ENCODE data around the gene PRKAG2. TPM values are rescaled to one million over a fixed set of nuclear protein-coding genes. Genes with fewer than 3 reads are reported as not detected.

PRKAG2 gene
- total RNA-seq, 1 donor from 2014 or later: 21.1 TPM

DNA sequence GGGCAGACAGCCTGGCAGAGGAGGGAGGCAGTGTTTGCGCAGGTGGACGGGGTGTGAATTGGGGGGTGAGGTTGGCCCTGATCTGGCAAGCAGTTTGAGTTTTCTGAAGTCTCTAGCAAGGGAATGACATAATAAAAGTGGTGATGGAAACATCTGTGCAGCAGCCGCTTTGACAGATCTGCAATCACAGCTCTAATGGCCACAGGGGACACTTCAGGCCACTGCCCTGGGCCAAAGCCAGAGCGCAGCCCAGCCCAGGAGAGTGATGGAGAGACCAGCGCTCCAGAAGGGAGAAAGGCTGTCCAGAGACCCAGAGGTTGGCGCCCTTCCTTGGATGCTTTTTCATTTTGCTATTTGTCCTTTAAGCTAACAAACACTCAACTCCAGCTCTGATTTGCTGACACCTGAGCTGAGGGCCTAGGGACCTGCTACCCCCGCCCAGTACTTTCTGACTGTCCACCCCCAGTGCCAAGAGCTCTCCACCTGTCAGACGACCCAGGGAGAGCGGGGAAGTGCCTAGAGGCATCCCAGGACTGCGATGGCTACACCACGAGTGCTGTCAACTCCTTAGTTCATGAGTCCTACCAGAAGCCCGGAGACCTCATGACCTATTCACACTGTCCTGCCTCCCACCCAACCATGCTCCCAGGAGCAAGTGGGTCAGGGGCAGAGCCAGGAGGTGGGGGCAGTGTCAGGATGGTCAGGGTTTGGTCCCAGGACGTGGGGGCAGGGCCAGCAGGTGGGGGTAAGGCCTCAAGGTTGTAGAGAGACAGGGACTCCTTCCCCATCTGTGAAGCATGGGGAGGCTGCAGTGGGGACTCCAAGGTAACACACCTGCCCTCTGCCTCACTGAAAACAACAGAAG lies 112.6 kb downstream of the PRKAG2 start:
- Histone ChIP-seq H3K36me3 (ENCODE audit: control insufficient read depth, insufficient read depth, low read length) (no peaks in the 10 kb centered on the region), H3K4me3 (ENCODE audit: low read depth, low read length) (no peak overlapping the region), H3K27me3 (ENCODE audit: control insufficient read depth, insufficient read depth, low read length) (peaks cover 20% of the 10 kb centered on the region)
- no peak for DNase-seq (ENCODE audit: low read depth)
- TF ChIP-seq, protein P1, sequence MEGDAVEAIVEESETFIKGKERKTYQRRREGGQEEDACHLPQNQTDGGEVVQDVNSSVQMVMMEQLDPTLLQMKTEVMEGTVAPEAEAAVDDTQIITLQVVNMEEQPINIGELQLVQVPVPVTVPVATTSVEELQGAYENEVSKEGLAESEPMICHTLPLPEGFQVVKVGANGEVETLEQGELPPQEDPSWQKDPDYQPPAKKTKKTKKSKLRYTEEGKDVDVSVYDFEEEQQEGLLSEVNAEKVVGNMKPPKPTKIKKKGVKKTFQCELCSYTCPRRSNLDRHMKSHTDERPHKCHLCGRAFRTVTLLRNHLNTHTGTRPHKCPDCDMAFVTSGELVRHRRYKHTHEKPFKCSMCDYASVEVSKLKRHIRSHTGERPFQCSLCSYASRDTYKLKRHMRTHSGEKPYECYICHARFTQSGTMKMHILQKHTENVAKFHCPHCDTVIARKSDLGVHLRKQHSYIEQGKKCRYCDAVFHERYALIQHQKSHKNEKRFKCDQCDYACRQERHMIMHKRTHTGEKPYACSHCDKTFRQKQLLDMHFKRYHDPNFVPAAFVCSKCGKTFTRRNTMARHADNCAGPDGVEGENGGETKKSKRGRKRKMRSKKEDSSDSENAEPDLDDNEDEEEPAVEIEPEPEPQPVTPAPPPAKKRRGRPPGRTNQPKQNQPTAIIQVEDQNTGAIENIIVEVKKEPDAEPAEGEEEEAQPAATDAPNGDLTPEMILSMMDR (IDR thresholded peaks at IDR 0.05; ENCODE audit: insufficient read depth, low read length, poor library complexity, severe bottlenecking): no peak

DNA sequence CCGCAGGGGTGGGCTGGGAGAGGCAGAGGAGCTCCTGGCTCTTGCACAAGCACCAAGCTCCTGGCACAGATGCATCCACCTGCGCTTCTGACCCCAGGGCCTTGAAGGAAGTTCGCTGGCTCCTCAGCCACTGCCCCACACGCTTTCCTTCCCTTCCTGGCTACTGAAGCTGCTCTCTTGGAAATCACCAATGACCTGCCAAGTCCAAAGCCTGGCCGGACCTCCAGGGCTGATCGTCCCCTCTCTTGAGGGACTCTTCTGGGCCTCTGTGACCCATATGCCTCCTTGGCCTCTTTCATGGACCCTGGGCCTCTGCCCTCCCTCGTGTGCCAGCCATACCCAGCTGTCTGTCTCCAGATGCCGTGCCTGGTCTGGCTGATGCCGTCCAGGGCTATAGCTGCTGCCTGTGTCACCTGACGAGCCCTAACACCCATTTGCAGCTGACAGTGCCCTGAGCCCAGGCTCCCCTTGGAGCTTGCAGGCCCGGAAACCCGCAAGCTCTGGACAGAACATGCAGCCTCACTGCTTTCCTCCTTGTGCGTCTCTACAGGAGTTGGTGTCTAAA lies 113.4 kb downstream of the PRKAG2 start:
- DNase-seq (ENCODE audit: low read depth): no peak
- TF ChIP-seq, protein P1 (IDR thresholded peaks at IDR 0.05; ENCODE audit: insufficient read depth, low read length, poor library complexity, severe bottlenecking): no peak
- no peaks in the 10 kb centered on the region for H3K36me3 ChIP-seq (ENCODE audit: control insufficient read depth, insufficient read depth, low read length)
- H3K27me3 ChIP-seq (ENCODE audit: control insufficient read depth, insufficient read depth, low read length): peaks cover 20% of the 10 kb centered on the region
- no peak overlapping the region for H3K4me3 ChIP-seq (ENCODE audit: low read depth, low read length)

DNA sequence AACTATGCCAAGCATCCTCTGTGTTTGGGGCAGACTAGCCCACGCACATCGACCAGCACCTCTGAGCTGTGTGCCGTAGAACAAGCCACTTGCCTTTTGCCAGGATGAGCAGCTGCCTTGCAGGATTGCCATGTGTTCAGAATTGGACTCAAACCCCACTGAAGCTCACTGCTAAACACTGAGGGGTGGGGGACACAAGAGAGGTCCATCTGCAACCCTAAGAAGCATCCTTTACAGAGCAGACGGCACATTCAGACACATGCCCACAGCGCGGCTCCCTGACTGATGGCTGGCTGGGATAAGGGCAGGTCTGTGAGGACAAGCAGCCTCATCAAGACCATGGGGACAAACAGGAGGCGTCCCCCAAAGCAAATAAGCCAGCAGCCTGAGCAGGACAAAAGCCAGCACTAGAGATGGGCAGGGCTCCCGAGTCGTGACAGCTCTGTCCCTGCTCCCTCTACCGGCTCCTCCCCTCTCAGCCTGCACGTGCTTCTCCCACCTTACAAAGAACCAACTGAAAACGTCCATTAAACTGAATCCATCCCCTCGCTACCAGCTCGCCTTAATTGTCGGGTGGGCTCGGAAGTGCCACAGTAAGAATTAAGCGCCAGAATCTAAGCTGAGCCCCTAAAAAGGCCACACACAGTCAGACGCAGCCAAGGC lies 114.2 kb downstream of the PRKAG2 start:
- DNase-seq (ENCODE audit: low read depth): no peak
- TF ChIP-seq, protein P1 (IDR thresholded peaks at IDR 0.05; ENCODE audit: insufficient read depth, low read length, poor library complexity, severe bottlenecking): no peak
- Histone ChIP-seq H3K27me3 (ENCODE audit: control insufficient read depth, insufficient read depth, low read length) (peaks cover 20% of the 10 kb centered on the region), H3K4me3 (ENCODE audit: low read depth, low read length) (no peak overlapping the region), H3K36me3 (ENCODE audit: control insufficient read depth, insufficient read depth, low read length) (no peaks in the 10 kb centered on the region)

DNA sequence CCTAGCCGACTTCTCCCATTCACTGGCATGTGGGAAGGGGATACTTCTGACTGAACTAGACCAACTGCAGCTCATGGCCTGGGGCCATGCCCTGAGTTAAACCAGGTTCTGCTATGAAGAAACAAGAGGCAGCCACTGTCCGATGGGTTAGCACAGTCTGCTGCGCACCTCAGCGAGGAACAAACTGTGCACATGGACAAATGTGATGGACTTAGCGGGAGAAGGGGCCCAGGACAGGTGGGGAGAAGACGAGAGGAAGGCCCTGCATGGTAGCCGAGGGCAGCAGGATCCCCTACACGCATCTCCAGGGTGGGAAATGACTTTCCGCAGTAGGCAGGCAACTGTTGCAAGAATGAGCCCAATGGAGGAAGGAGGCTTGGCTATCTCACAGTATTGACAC lies 115.0 kb downstream of the PRKAG2 start:
- DNase-seq (ENCODE audit: low read depth): no peak
- Histone ChIP-seq H3K4me3 (ENCODE audit: low read depth, low read length) (no peak overlapping the region), H3K27me3 (ENCODE audit: control insufficient read depth, insufficient read depth, low read length) (peaks cover 20% of the 10 kb centered on the region), H3K36me3 (ENCODE audit: control insufficient read depth, insufficient read depth, low read length) (no peaks in the 10 kb centered on the region)
- TF ChIP-seq, protein P1 (IDR thresholded peaks at IDR 0.05; ENCODE audit: insufficient read depth, low read length, poor library complexity, severe bottlenecking): no peak

DNA sequence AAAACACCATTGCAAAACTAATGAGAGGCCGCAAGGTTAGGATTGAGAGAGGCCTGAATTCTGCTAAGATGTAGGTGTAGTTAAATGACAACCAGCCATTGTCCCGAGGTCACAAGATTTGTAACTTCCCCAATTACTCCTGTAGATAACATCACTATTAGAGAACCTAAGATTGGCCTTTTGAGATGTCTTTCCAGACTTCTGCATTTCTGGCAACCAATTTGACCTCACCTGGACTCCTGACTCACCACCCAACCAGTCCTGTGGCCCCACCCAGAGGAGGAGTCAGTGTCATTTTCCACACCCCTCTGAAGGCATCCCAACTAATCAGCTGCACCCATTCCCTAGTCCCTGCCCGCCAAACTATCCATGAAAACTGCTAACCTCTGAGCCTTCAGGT lies 115.7 kb downstream of the PRKAG2 start:
- no peak overlapping the region for H3K4me3 ChIP-seq (ENCODE audit: low read depth, low read length)

More for the DNA sequence above, 115.7 kb downstream of the PRKAG2 start:
- TF ChIP-seq, protein P1 (IDR thresholded peaks at IDR 0.05; ENCODE audit: insufficient read depth, low read length, poor library complexity, severe bottlenecking): no peak
- no peak for DNase-seq (ENCODE audit: low read depth)
- Histone ChIP-seq H3K36me3 (ENCODE audit: control insufficient read depth, insufficient read depth, low read length) (no peaks in the 10 kb centered on the region), H3K27me3 (ENCODE audit: control insufficient read depth, insufficient read depth, low read length) (peaks cover 20% of the 10 kb centered on the region)
